SH-SY5Y (cell line): ENCODE data around the gene ERI2.

Source experiments
- GATA2 ChIP-seq: IDR thresholded peaks from 2 replicates; pipeline ENCODE4 v1.6.1; 2011; ENCODE audit warnings: mild to moderate bottlenecking, low read depth, low read length
- GATA3 ChIP-seq: IDR thresholded peaks from 2 replicates; pipeline ENCODE4 v1.6.1; 2011; ENCODE audit warnings: low read depth, mild to moderate bottlenecking, low read length, moderate library complexity

The ERI2 gene

DNA sequence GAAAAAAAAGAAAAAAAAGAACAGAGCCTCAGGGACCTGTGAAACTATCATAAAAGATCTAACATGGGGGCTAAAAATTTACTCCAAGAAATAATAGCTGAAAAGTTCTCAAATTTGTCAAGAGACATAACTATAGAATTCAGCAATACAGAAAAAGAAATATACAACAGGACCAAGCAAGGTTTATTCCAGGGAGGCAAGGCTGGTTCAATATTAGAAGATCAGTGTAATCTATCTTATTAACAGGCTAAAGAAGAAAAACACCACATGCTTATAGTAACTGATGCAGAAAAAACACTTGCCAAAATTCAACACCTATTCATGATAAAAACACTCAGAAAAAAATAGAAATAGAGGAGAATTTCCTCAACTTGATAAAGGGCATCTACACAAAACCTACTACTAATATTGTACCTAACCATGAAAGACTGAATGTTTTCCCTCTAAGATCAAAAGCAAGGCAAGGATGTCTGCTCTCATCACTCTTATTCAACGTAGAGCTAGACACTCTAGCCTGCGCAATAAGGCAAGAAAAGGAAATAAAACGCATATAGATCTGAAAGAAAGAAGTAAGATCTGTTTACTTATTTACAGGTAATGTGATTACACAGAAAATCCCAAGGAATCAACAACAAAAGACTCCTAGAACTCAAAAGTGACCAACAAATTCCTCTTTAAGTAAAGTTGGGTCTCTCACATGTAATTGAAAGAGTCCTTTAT is 43.7 kb downstream of the ERI2 start:
- TF ChIP-seq GATA3 (no peak), GATA2 (no peak)

DNA sequence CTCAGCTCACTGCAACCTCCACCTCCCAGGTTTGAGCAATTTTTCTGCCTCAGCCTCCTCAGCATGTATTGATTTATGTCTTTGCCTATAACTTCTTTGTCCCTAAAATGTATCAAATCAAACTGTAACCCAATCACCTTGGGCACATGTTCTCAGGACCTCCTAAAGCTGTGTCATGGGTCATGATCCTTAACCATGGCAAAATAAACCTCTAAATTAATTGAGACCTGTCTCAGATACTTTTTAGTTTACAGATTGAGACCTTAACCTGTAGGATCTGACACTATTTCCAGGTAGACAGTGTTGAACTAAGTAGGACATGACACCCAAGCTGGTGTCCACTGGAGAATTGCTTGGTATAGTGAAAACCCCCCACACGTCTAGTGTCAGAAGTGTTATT is 45.1 kb downstream of the ERI2 start:
- TF ChIP-seq GATA2: no peak
- TF ChIP-seq GATA3: no peak

DNA sequence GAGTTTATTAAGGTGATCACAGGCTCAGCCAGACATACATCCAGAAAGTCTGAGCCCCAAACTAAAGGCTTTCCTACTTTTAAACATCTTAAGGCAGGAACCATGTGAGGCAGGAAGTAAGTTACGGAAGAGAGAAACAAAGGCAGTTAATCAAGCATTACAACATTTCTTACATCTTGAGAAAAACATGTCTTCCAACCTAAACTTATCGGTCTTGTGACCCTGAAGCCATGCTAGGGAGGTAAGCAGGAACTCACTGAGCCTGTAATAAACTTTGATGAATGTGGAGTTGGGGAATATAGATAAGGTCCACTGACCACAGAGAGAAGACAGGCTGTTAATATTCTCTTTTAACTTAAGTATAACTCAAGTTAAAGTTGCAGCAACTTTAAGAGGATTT is 45.9 kb downstream of the ERI2 start:
- no peak for TF ChIP-seq GATA3
- TF ChIP-seq GATA2: no peak

DNA sequence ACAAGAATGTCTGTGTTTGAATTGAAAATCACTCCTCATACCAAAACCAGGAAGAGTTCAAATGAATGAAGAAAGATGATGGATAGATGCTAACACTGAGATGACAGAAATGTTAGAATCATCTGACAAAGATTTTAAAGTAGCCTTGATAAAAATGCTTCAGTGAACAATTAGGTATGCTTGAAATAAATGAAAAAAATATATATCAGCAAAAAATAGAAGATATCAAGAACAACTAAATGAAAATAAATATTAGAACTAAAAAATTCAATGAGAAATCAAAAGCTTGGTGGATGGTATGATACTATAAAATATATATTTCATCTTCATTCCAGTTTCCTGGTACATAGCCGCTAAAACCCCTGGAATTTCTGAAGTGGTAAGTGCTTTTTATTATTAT is 51.0 kb downstream of the ERI2 start:
- no peak for TF ChIP-seq GATA2
- TF ChIP-seq GATA3: no peak

DNA sequence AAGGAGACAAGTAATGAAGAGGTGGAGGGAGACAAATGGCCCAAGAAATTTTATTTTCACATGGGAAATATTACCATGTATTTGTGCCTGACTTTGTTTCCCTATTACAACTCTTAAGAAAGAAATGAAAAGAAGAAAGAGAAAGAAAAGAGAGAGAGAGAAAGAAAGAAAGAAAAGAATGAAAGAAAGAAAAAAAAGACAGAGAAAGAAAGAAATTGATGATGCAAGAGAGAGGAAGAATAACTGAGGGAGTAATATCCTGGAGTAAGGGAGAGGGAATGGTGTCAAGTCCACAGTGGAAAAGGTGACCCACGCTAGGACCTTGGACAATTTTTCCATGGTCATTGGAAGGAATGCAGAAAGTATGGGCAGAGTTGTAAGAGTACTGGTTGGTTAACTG is 52.5 kb downstream of the ERI2 start:
- TF ChIP-seq GATA2 (no peak), GATA3 (no peak)

DNA sequence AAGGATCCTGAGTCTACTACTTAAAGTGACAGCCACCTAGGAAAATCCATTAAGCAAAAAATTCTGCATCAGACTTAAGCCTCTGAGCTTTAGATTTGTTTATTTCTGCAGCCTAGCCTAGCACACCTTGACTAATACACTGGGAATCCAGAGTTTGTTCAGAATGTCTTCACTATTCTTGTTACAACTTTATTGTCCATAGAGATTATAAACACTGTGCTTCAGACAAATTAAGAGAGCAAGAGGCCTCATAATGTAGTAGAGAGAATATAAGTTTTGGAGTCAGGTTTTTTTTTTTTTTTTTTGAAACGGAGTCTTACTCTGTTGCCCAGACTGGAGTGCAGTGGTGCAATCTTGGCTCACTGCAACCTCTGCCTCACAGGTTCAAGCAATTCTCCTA is 55.7 kb downstream of the ERI2 start:
- no peak for TF ChIP-seq GATA3
- TF ChIP-seq GATA2: no peak

- TF ChIP-seq GATA2: no peak
- TF ChIP-seq GATA3: no peak
Measured at GRCh38 chr16:20749474-20749873, 56.8 kb downstream of the ERI2 start.

DNA sequence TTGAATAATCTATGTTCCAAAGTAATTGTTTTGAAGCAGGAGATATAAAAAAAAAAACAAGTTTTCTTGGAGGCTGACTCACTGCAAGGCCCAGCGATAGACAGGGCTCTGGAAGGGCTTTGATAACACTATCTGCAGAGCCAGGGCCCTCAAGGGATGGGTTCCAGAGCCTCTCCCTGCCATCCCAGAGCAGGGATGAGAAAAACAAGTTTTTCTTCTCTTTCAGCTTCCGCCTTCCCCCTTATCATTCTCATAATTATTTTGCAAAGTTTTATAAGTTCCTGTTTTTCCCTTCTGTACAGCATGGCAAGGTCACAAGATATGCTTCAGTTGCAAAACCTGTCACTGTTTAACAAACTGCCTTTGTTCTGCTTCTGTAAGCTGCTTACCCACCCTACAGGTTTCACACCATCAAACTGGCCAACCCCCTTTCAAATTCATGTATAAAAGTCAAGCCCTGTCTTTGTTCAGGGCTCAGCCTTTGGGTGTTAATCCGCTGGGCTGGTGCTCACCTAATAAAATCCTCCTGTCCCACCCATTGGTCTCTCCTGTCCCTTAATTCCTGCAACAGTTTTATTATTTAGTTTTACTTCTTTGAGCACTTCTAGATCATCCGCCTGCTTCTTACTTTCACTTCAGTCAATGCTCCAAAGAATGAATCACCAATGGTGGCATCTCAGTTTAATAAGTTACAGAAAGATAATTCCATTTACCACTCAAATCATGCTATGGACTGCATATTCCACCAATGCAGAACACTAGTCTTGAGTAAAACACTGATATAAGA is 59.0 kb downstream of the ERI2 start:
- TF ChIP-seq GATA3 (no peak), GATA2 (no peak)

GRCh38 chr16:20746461-20746860 is 59.8 kb downstream of the ERI2 start:
- TF ChIP-seq GATA3 (no peak), GATA2 (no peak)
